ENCODE data around the gene RAD23B. TPM values are rescaled to one million over a fixed set of nuclear protein-coding genes. Genes with fewer than 3 reads are reported as not detected.
"Not testable (repeated sequence)": the region's sequence is repeated elsewhere in the genome, so short reads cannot be mapped to it uniquely, and the experiment has no call there.

RAD23B gene
- total RNA-seq, 2 experiments from 2014 or later = 104 to 106 TPM

- DNase-seq (no peak), ATAC-seq (no peak)
- Mint-ChIP-seq H3K4me3 (no peak overlapping the region), H3K36me3 (ENCODE audit: low read depth) (no peaks in the 10 kb centered on the region), H3K9me3 (ENCODE audit: insufficient read depth) (no peaks in the 10 kb centered on the region), H3K27me3 (ENCODE audit: low read depth) (peaks cover 10% of the 10 kb centered on the region), H3K4me1 (ENCODE audit: low read depth) (peaks cover 13% of the 10 kb centered on the region), H3K27ac (no peak overlapping the region)
- POLR2A ChIA-PET = no interaction called here
- CTCF ChIA-PET = no interaction called here
These were observed 33.3 kb upstream of the RAD23B start for GRCh38 chr9:107249665-107250285.

GRCh38 chr9:107251756-107252322 lies 31.2 kb upstream of the RAD23B start:
- Mint-ChIP-seq H3K27me3 (ENCODE audit: low read depth) (peaks cover 10% of the 10 kb centered on the region), H3K27ac (no peak overlapping the region), H3K4me1 (ENCODE audit: low read depth) (peaks cover 2% of the 10 kb centered on the region), H3K4me3 (no peak overlapping the region), H3K36me3 (ENCODE audit: low read depth) (no peaks in the 10 kb centered on the region), H3K9me3 (ENCODE audit: insufficient read depth) (no peaks in the 10 kb centered on the region)
- POLR2A ChIA-PET = no interaction called here
- DNase-seq = no peak
- CTCF ChIA-PET = no interaction called here
- ATAC-seq = no peak

- ATAC-seq (no peak), DNase-seq (no peak)
- no peaks in the 10 kb centered on the region for H3K9me3 Mint-ChIP-seq (ENCODE audit: insufficient read depth)
- peaks cover 5% of the 10 kb centered on the region for H3K4me1 Mint-ChIP-seq (ENCODE audit: low read depth)
- H3K4me3 Mint-ChIP-seq = no peak overlapping the region
- CTCF ChIA-PET = interaction anchor here (1.3 kb wide), 1 partner anchor 83 kb away, joined by 3 read pairs; no protein-coding TSS in a partner anchor
- POLR2A ChIA-PET = no interaction called here
- peaks cover 5% of the 10 kb centered on the region for H3K27me3 Mint-ChIP-seq (ENCODE audit: low read depth)
- H3K36me3 Mint-ChIP-seq (ENCODE audit: low read depth) = no peaks in the 10 kb centered on the region
- no peak overlapping the region for H3K27ac Mint-ChIP-seq
These were observed 24.2 kb upstream of the RAD23B start for GRCh38 chr9:107258919-107259318.

GRCh38 chr9:107259751-107260313 lies 23.2 kb upstream of the RAD23B start:
- not testable (repeated sequence) for H3K27me3 Mint-ChIP-seq (ENCODE audit: low read depth); H3K4me3 Mint-ChIP-seq; H3K36me3 Mint-ChIP-seq (ENCODE audit: low read depth); H3K9me3 Mint-ChIP-seq (ENCODE audit: insufficient read depth); H3K4me1 Mint-ChIP-seq (ENCODE audit: low read depth); ATAC-seq; DNase-seq; H3K27ac Mint-ChIP-seq
- ChIA-PET CTCF (interaction anchor here (1.3 to 2.8 kb wide), 3 partner anchors 10 to 82 kb away, joined by 3 to 12 read pairs (median 7); no protein-coding TSS in a partner anchor), POLR2A (interaction anchor here (0.6 kb wide), 1 partner anchor 1778 kb away, joined by 3 read pairs; no protein-coding TSS in a partner anchor)

- peaks cover 5% of the 10 kb centered on the region for H3K4me1 Mint-ChIP-seq (ENCODE audit: low read depth)
- peaks cover 4% of the 10 kb centered on the region for H3K27me3 Mint-ChIP-seq (ENCODE audit: low read depth)
- no peak overlapping the region for H3K27ac Mint-ChIP-seq
- ChIA-PET CTCF (interaction anchor here (1.4 to 2.8 kb wide), 3 partner anchors 9 to 81 kb away, joined by 4 to 12 read pairs (median 7); no protein-coding TSS in a partner anchor), POLR2A (interaction anchor here (0.6 kb wide), 1 partner anchor 1779 kb away, joined by 3 read pairs; no protein-coding TSS in a partner anchor)
- no peak overlapping the region for H3K4me3 Mint-ChIP-seq
- H3K36me3 Mint-ChIP-seq (ENCODE audit: low read depth) = no peaks in the 10 kb centered on the region
- DNase-seq (no peak), ATAC-seq (peak; percentile 19)
- H3K9me3 Mint-ChIP-seq (ENCODE audit: insufficient read depth) = no peaks in the 10 kb centered on the region
These were observed 22.5 kb upstream of the RAD23B start for GRCh38 chr9:107260437-107261081.

- ATAC-seq (no peak), DNase-seq (no peak)
- Mint-ChIP-seq H3K36me3 (ENCODE audit: low read depth) (no peaks in the 10 kb centered on the region), H3K4me3 (no peak overlapping the region), H3K27ac (no peak overlapping the region), H3K9me3 (ENCODE audit: insufficient read depth) (no peaks in the 10 kb centered on the region), H3K27me3 (ENCODE audit: low read depth) (peaks cover 4% of the 10 kb centered on the region), H3K4me1 (ENCODE audit: low read depth) (peaks cover 5% of the 10 kb centered on the region)
- ChIA-PET POLR2A (no interaction called here), CTCF (interaction anchor here (1.4 to 2.8 kb wide), 3 partner anchors 9 to 80 kb away, joined by 4 to 12 read pairs (median 7); no protein-coding TSS in a partner anchor)
These were observed 22.0 kb upstream of the RAD23B start for GRCh38 chr9:107261106-107261505.

GRCh38 chr9:107263289-107263688 lies 19.8 kb upstream of the RAD23B start:
- H3K27ac Mint-ChIP-seq = no peak overlapping the region
- peaks cover 5% of the 10 kb centered on the region for H3K4me1 Mint-ChIP-seq (ENCODE audit: low read depth)
- ATAC-seq = no peak
- H3K27me3 Mint-ChIP-seq (ENCODE audit: low read depth) = peaks cover 7% of the 10 kb centered on the region
- ChIA-PET POLR2A (no interaction called here), CTCF (no interaction called here)
- H3K36me3 Mint-ChIP-seq (ENCODE audit: low read depth) = no peaks in the 10 kb centered on the region
- no peak for DNase-seq
- no peaks in the 10 kb centered on the region for H3K9me3 Mint-ChIP-seq (ENCODE audit: insufficient read depth)
- no peak overlapping the region for H3K4me3 Mint-ChIP-seq

- H3K27me3 Mint-ChIP-seq (ENCODE audit: low read depth) = peaks cover 10% of the 10 kb centered on the region
- no peak overlapping the region for H3K27ac Mint-ChIP-seq
- H3K36me3 Mint-ChIP-seq (ENCODE audit: low read depth) = no peaks in the 10 kb centered on the region
- DNase-seq (no peak), ATAC-seq (no peak)
- ChIA-PET CTCF (no interaction called here), POLR2A (no interaction called here)
- no peaks in the 10 kb centered on the region for H3K9me3 Mint-ChIP-seq (ENCODE audit: insufficient read depth)
- peaks cover 2% of the 10 kb centered on the region for H3K4me1 Mint-ChIP-seq (ENCODE audit: low read depth)
- H3K4me3 Mint-ChIP-seq = no peak overlapping the region
These were observed 16.3 kb upstream of the RAD23B start for GRCh38 chr9:107266624-107267368.

GRCh38 chr9:107268560-107268959 lies 14.5 kb upstream of the RAD23B start:
- CTCF ChIA-PET = no interaction called here
- H3K36me3 Mint-ChIP-seq (ENCODE audit: low read depth) = no peaks in the 10 kb centered on the region
- no peak overlapping the region for H3K27ac Mint-ChIP-seq
- ATAC-seq (no peak), DNase-seq (no peak)
- H3K4me1 Mint-ChIP-seq (ENCODE audit: low read depth) = peaks cover 2% of the 10 kb centered on the region
- H3K27me3 Mint-ChIP-seq (ENCODE audit: low read depth) = peaks cover 12% of the 10 kb centered on the region
- POLR2A ChIA-PET = no interaction called here
- H3K9me3 Mint-ChIP-seq (ENCODE audit: insufficient read depth) = no peaks in the 10 kb centered on the region
- H3K4me3 Mint-ChIP-seq = no peak overlapping the region

GRCh38 chr9:107269254-107269653 lies 13.8 kb upstream of the RAD23B start:
- Mint-ChIP-seq H3K4me3 (no peak overlapping the region), H3K36me3 (ENCODE audit: low read depth) (no peaks in the 10 kb centered on the region), H3K4me1 (ENCODE audit: low read depth) (peaks cover 2% of the 10 kb centered on the region), H3K27me3 (ENCODE audit: low read depth) (peaks cover 19% of the 10 kb centered on the region), H3K27ac (no peak overlapping the region), H3K9me3 (ENCODE audit: insufficient read depth) (no peaks in the 10 kb centered on the region)
- ATAC-seq = no peak
- ChIA-PET CTCF (interaction anchor here (1.3 to 2.0 kb wide), 3 partner anchors 8 to 72 kb away, joined by 3 to 11 read pairs (median 7); no protein-coding TSS in a partner anchor), POLR2A (no interaction called here)
- no peak for DNase-seq

- Mint-ChIP-seq H3K27me3 (ENCODE audit: low read depth) (peaks cover 19% of the 10 kb centered on the region), H3K36me3 (ENCODE audit: low read depth) (no peaks in the 10 kb centered on the region), H3K4me1 (ENCODE audit: low read depth) (peaks cover 2% of the 10 kb centered on the region), H3K4me3 (no peak overlapping the region), H3K27ac (no peak overlapping the region), H3K9me3 (ENCODE audit: insufficient read depth) (no peaks in the 10 kb centered on the region)
- DNase-seq (no peak), ATAC-seq (no peak)
- CTCF ChIA-PET = interaction anchor here (1.3 to 2.0 kb wide), 3 partner anchors 9 to 72 kb away, joined by 3 to 11 read pairs (median 7); no protein-coding TSS in a partner anchor
- POLR2A ChIA-PET = no interaction called here
These were observed 13.4 kb upstream of the RAD23B start for GRCh38 chr9:107269681-107270080.

All from activated CD8-positive, alpha-beta T cell treated with anti-CD3 and anti-CD28 coated beads, Interleukin-2, amount 10 ng/mL, durations not matched to agents 7 days and 5 days (primary cell).